ENCODE measurements around the gene TCF25. TPM values are rescaled to one million over a fixed set of nuclear protein-coding genes. Genes with fewer than 3 reads are reported as not detected.
"Not testable (repeated sequence)": the region's sequence is repeated elsewhere in the genome, so short reads cannot be mapped to it uniquely, and the experiment has no call there.

TCF25 gene
- total RNA-seq, 1 experiment from 2014 or later, result 196 TPM

- Mint-ChIP-seq H3K4me1 (ENCODE audit: low read depth, unreplicated experiment) (no peaks in the 10 kb centered on the region), H3K36me3 (ENCODE audit: insufficient read depth, unreplicated experiment) (peaks cover 23% of the 10 kb centered on the region), H3K4me3 (ENCODE audit: unreplicated experiment) (no peak overlapping the region), H3K9me3 (ENCODE audit: unreplicated experiment) (no peaks in the 10 kb centered on the region), H3K27ac (ENCODE audit: unreplicated experiment) (no peak overlapping the region), H3K27me3 (ENCODE audit: insufficient read depth, unreplicated experiment) (no peaks in the 10 kb centered on the region)
- Histone ChIP-seq H3K36me3 (ENCODE audit: control insufficient read depth, insufficient read depth, low read length) (no peaks in the 10 kb centered on the region), H3K27me3 (replicated peaks; ENCODE audit: control insufficient read depth, insufficient read depth, low read length) (no peaks in the 10 kb centered on the region), H3K4me3 (ENCODE audit: low read depth, low read length) (no peak overlapping the region), H3K4me1 (no peaks in the 10 kb centered on the region), H3K9me3 (no peaks in the 10 kb centered on the region)
- TF ChIP-seq CTCF (IDR thresholded peaks at IDR 0.05; ENCODE audit: insufficient read depth in 1 of 2, low read depth in 1 of 2, low read length in 1 of 2, severe bottlenecking in 1 of 2, unreplicated experiment in 1 of 2), result no peak
- no TSS peak for BruUV-seq (replicated peaks)
- intact Hi-C loops (cut with micrococcal nuclease; ENCODE audit: unreplicated experiment), result no loop called here
- CTCF ChIA-PET, result no interaction called here
- no peak for DNase-seq
- POLR2A ChIA-PET, result no interaction called here
Observed at GRCh38 chr16:89931305-89931896, 58.0 kb downstream of the TCF25 start.

GRCh38 chr16:89931964-89932363, 58.6 kb downstream of the TCF25 start:
- Histone ChIP-seq H3K4me1 (no peaks in the 10 kb centered on the region), H3K9me3 (no peaks in the 10 kb centered on the region), H3K27me3 (replicated peaks; ENCODE audit: control insufficient read depth, insufficient read depth, low read length) (no peaks in the 10 kb centered on the region), H3K36me3 (ENCODE audit: control insufficient read depth, insufficient read depth, low read length) (no peaks in the 10 kb centered on the region), H3K4me3 (ENCODE audit: low read depth, low read length) (no peak overlapping the region)
- no TSS peak for BruUV-seq (replicated peaks)
- intact Hi-C loops (cut with micrococcal nuclease; ENCODE audit: unreplicated experiment), result no loop called here
- TF ChIP-seq CTCF (IDR thresholded peaks at IDR 0.05; ENCODE audit: insufficient read depth in 1 of 2, low read depth in 1 of 2, low read length in 1 of 2, severe bottlenecking in 1 of 2, unreplicated experiment in 1 of 2), result no peak
- Mint-ChIP-seq H3K27ac (ENCODE audit: unreplicated experiment) (no peak overlapping the region), H3K4me1 (ENCODE audit: low read depth, unreplicated experiment) (no peaks in the 10 kb centered on the region), H3K36me3 (ENCODE audit: insufficient read depth, unreplicated experiment) (peaks cover 23% of the 10 kb centered on the region), H3K9me3 (ENCODE audit: unreplicated experiment) (no peaks in the 10 kb centered on the region), H3K4me3 (ENCODE audit: unreplicated experiment) (no peak overlapping the region), H3K27me3 (ENCODE audit: insufficient read depth, unreplicated experiment) (no peaks in the 10 kb centered on the region)
- CTCF ChIA-PET, result no interaction called here
- DNase-seq, result no peak
- POLR2A ChIA-PET, result no interaction called here

GRCh38 chr16:89934019-89934418, 60.6 kb downstream of the TCF25 start:
- CTCF ChIA-PET, result not testable (repeated sequence)
- peaks cover 23% of the 10 kb centered on the region for H3K36me3 Mint-ChIP-seq (ENCODE audit: insufficient read depth, unreplicated experiment)

More at GRCh38 chr16:89934019-89934418, 60.6 kb downstream of the TCF25 start:
- DNase-seq; POLR2A ChIA-PET; H3K4me3 Mint-ChIP-seq (ENCODE audit: unreplicated experiment); H3K27me3 ChIP-seq (replicated peaks; ENCODE audit: control insufficient read depth, insufficient read depth, low read length); BruUV-seq (replicated peaks); H3K36me3 ChIP-seq (ENCODE audit: control insufficient read depth, insufficient read depth, low read length); H3K27me3 Mint-ChIP-seq (ENCODE audit: insufficient read depth, unreplicated experiment); H3K9me3 Mint-ChIP-seq (ENCODE audit: unreplicated experiment); H3K27ac Mint-ChIP-seq (ENCODE audit: unreplicated experiment); intact Hi-C loops (cut with micrococcal nuclease; ENCODE audit: unreplicated experiment); H3K4me3 ChIP-seq (ENCODE audit: low read depth, low read length); H3K4me1 ChIP-seq; H3K9me3 ChIP-seq: not testable (repeated sequence)
- peaks cover 15% of the 10 kb centered on the region for H3K4me1 Mint-ChIP-seq (ENCODE audit: low read depth, unreplicated experiment)

All from Caco-2 (cell line).